IPS-18c (cell line): ENCODE results near the gene SEC63.

Experiments used
- H3K4me3 ChIP-seq: 2 replicates; pipeline ENCODE4 v1.7.0; 2013; ENCODE audit warnings: low read depth, mild to moderate bottlenecking, low read length, moderate library complexity; ENCODE audit not compliant: insufficient read depth
- H3K9me3 ChIP-seq: one replicate; pipeline ENCODE4 v1.6.1; 2013; ENCODE audit warnings: mild to moderate bottlenecking, low read length, moderate library complexity; ENCODE audit not compliant: control insufficient read depth, insufficient read depth

The SEC63 gene

GRCh38 chr6:107819217-107819616 lies 138.8 kb downstream of the SEC63 start:
- H3K9me3 ChIP-seq, result no peaks in the 10 kb centered on the region
- H3K4me3 ChIP-seq, result no peak overlapping the region

- no peaks in the 10 kb centered on the region for H3K9me3 ChIP-seq
- H3K4me3 ChIP-seq, result no peak overlapping the region
These were observed 139.7 kb downstream of the SEC63 start for GRCh38 chr6:107818272-107818671.

GRCh38 chr6:107817784-107818183 lies 140.2 kb downstream of the SEC63 start:
- Histone ChIP-seq H3K4me3 (no peak overlapping the region), H3K9me3 (no peaks in the 10 kb centered on the region)
